HS-27A (cell line): ENCODE results near the gene SOHLH1.

Experiments
- DNase-seq: peaks from one replicate; pipeline ENCODE4 v3.0.0-alpha.2; 2012; ENCODE audit warnings: low read depth, missing footprints

Gene SOHLH1

DNA sequence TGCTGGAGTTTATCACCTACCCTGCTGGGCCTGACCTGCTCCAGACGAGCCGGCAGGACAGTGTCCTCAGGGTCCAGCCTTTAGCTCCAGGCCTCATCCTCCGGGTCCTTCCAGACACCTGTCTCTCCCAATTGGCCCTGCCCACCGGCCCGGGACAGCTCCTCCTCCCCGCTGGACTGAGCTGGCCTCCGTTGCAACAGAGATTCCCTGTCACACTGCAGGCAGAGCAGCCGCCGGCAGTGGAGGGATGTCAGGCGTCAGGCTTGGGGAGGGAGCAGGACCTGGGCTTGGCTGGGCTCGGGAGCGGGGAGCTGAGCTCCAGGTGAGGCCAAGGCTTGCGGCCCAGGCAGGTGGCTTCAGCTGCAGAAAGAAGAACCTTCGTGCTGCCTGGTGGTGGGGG is 4.4 kb upstream of the SOHLH1 start:
- no peak for DNase-seq

DNA sequence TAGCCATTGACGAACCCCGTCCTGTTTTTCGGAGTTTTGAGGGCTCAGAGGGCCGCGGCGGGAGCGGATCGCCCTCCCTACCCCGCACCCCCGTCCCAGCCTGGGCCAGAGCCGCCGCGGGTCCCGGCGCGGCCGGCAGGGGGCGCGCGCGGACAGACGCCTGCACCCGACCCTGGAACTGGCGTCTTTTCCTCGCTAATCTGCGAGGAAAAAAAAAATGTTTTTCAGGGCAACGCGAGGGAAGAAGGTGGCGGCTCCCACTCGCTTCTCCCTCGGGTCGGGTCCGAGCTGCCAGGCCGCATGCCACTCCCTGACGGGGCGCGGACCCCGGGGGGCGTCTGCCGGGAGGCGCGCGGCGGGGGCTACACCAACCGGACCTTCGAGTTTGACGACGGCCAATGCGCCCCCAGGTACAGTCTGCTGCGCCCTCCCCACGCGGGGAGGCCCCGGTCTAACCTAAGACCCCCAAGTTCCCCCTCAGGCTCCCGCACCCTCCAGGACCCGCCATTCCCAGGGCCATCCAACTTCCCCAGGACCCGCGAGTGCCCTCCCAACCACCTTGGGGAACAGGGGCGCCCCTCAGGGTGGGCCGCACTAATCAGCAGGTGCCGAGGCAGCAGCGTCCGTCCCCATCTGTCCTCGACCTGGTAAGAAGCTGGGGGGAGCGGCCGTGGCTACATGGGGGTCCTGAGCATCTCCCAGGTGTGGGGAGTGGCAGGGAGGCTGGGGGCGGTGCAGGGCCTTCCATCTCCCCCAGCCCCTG is 2.9 kb upstream of the SOHLH1 start, which contains the start of gene KCNT1:
KCNT1 (plus strand) TSS at position 227 of the 763 bp plus-strand sequence; CDS start at position 301, 74 bp downstream.
- no peak for DNase-seq

DNA sequence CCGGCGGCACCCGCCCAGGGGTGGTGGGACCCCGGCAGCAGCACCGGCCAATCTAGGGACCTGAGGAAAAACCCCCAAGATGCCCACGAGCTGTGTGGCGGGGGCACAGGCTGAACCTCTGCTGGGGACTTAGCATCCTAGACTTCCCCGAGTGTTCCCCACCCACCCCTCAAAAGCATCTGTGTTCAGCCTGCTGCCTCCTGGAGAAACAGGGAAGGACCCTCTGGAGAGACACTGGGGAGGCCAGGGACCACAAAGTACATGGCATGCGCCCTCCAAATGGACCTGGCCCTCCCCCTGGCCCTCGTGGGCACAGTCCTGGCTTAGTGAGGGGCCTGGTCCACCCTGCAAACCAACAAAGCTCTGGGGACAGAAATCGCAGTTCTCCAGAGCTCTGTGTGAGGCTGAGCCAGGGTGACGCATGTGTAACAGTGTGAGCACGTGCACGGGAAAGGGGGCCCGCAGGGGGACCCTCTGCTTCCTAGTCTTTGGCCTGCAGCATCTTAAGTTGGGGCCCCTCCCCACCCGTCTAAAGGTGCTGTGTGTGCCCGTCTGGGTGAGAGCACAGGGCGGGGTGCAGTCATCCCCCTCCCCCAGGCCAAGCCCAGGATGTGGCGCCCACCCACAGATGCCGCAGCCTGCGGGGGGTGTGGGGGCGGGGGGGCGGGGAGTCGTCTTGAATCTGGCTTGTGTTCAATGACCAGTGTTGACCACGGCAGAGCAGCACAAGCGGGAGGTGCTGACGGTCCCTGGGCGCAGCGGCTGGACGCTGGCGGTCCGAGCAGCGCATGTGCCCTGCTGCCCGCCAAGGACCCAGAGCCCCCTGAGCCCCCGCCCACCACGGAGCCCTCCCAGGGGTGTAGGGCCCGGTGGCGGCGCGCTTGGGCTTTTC is 2.0 kb upstream of the SOHLH1 start:
- DNase-seq, result no peak

DNA sequence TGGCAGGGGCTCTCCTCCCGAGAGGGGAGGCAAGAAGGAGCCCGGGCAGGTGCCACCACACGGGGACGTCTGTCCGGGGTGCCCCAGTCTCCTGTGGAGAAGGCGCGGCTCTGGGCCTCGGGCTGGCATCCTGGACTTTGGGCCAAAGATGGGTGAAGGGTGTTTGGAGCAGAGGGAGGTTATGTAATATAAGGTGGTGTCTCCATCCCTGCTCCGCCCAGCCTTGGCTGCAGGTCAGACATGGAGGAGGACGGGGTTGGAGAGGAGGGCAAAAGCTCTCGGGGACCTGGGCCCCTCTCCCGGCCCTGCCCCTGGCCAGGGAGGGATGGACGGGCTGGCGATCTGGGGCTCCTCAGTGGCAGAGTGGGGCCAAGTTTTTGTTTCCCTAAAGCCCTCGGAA is 1.2 kb upstream of the SOHLH1 start:
- DNase-seq, result no peak

DNA sequence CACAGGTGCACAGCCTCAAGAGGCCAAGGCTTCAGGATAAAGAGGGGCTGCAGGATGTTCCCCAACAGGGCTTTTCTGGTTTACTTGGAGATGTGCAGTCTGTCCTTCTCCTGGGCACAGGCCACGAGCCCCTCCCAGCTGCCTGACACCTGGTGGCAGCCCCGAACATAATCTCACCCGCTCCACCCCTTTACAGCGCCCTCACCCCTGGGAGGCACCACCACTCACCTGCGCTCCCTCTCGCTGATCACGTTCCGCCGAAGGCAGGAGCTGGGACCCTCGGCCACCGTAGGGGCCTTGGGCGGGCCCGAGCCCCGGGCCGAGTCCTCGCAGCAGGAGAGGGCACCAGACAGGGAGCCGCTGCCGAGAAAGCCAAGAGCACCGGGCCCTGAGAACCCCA is 514 bp downstream of the SOHLH1 start:
- no peak for DNase-seq

DNA sequence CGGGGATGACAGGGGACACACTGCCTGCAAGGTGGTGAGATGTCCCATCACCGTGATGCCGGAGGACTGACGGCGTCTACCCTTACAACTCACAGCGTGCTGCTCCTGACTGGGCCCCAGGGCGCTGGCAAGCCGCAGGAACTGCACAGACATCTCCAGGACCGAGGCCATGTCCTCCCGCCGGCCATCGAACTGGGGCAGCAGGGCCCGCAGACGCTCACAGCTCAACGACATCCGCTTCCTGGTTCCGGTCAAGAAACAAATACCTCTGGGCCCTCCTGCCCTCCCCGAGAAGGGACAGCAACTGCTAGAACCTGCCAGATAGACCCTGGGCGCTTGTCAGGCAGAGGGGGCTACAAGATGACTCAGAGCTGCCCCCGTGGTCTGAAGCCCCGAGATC is 1.0 kb downstream of the SOHLH1 start:
- DNase-seq, result no peak

DNA sequence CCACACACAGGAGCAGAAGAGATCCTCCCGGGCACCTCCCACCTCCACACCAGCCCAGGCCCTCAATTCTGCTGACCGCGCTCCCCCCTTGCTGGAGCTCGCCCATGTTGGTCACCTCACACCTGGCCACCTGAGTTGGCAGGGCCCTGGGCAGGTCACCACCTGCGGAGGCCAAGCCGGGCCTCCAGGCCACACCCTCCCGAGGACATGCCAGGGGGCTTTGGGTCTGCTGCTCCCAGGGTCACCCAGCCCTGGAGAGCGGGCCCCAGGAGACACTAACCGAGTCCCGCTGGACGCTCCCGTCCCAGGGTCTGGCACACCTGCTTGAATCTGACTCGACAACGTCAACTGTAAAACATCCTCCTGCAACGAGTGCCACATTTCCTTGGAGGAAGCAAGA is 2.1 kb downstream of the SOHLH1 start:
- no peak for DNase-seq

DNA sequence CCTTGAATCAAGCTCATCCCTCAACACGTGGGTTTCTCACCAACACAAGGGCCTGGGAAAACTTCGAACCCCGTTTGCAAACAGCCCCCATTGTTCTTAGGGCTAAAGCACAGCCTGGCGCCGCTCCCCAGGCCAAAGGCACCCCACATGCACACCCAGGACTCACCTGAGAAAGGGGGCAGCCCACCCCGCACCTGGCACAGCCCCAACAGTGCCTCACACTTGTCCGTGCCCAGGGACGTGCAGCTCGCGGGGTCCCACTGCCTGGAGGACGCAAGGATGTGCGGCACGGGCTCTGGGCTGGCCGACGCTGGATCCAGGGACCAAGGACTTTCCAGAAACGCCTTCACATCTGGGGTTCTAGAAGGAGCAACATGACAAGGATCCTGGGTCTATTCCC is 2.8 kb downstream of the SOHLH1 start:
- DNase-seq, result no peak

DNA sequence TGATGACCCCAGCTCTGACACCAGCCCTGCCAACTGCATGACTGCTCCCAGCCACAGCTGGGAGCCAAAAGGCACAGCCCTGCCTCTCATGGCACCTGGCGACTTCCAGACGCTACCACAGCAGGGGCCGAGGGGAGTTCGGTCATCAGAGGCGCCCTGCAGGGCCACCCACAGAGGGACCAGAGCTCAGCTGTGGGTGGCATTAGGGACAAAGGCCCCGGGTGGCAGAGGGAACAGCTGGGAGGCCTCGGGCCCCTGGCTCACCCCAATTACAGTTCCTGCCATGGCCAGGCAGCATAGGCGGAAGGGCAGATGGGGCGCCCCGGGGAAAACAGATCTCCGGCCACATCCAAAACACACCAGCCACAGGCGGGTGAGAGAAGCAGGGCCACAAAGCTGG is 3.6 kb downstream of the SOHLH1 start:
- DNase-seq, result no peak

DNA sequence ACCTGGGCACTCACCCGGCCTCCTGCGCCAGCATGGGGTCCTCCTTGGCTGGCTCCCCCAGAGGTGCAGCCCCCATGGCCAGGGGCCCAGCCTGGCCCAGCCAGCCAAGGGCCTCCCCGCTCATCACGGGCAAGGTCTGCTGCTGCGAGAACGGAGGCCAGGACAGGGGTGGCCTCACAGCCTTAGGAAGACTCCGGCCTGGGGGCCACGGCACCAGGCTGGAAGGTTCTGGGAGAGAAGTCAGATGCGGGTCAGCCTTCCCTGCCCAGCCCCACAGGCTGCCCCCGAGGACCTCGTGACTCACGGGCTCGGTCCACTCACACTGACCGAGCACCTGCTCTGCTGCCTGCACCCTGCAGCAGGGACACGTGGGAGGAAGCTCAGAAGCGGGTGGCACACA is 4.2 kb downstream of the SOHLH1 start:
- no peak for DNase-seq

DNA sequence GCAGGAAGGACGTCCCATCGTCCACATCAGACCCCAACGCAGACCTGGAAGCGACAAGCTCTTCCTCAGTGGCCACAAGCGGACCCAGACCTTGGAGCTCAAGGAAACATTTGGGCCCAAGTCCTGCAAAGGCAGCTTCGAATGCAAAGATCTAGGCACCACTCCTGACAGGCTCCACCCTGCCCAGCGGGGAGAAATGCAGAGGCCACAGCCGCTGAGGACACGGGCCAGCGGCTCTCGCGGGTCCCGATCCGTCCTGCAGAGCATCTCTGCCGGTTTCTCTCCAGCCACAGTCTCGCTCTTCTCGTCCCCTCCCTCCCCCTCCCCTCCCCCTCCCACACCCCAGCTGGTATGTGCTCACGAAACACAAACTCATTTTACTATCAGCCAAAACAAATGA is 4.9 kb downstream of the SOHLH1 start:
- DNase-seq, result no peak

DNA sequence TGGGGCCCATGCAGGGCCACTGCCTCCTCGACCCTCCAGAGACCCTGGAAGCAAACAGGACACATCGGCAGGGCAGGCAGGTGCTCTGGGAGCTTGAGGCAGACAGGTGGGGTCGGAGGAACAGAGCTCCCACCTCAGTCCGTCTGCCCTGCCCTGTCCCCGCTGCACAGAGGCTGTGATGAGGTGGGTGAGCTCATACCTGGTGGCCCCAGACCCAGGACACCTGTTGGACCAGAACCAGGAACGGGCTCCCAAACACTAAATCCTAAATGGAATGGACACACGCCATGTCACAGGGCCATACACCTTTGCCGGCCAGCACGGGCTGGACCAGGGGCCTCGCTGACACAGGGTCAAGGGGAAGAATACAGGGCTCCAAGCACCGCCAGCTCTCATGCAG is 5.5 kb downstream of the SOHLH1 start:
- no peak for DNase-seq

DNA sequence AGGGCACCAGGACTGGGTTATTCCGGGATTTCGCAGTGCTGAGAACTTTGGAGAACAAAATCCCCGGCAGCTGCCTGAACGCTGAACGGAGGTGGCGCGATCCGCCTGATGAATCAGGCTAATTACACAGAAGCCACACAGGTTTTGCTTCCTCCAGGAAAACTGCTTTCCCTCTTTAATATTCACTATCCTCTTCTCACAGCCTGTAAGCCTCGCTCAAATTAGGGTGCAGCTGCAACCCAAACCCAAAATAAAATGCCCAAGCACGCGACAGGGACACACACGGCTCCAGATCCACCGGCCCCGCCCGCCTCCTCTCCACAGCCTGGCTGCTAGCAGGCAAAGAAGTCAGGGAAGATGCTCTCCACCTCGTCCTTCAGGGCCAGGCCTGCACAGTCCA is 6.0 kb downstream of the SOHLH1 start:
- no peak for DNase-seq

DNA sequence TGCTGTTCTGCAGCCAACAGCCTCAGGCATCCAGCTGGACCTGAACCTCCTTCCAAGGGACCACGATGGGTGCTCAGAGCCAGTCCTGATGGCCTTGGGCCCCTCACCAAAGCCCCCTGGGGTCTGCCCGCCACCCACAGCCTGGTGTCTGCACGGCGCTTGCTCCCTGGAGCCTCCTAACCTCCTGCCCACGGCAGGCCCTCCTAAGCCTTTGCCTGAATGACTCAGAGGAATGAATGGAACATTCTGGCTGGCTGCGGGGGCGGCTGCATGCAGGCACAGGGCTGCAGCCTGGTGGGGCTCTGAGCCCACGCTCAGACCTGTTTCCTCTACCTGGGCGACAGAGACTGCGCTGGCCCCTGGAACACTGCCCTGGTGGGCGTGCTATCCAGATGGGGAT is 6.9 kb downstream of the SOHLH1 start:
- DNase-seq, result no peak

DNA sequence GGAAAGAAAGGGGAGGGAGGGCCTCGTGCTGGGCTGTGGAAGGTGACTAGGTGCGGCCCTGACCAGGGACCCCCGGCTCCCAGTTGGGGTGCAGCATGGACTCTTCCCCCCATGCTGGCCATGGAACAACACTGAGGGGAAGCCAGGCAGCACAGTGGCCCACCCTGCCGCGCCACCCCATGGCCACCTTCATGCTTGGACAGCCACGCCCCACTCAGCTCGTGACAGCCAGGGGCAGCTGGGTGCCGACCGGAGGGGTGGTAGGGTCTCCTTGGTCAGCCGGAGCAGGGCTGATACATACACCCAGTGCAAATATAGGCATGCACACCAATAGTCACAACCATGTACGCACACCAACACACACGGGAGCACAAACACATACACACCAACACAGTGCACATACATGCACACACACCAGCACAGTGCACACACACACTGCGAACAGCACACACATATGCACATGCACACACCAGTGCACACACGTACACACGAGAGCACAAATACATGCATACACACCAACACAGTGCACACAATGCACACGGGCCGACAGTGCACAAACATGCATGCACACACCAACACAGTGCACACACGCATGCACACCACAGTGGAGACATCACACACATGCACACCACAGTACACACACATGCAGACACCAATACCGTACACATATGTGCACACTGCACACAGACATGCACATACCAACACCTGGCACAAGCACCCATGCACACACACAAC is 8.3 kb downstream of the SOHLH1 start:
- DNase-seq, result no peak

DNA sequence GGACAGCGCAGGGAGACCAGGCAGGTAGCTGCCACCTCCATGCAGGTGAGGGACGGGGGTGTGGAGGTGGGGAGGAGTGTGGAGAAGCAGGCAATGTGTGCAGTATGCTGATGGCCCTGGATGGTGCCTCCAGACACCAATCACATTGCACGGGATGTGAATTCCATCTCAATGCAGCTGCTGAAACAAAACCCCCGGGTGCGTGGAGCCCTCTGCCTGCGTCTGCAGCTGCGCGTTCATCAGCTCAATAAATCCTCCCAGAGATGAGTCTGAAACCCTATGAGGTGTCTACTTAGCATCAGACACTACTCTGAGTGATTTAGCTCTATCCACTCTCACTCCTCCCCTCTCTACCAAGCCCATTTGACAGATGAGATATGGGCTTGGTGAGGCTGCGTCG is 10.3 kb downstream of the SOHLH1 start:
- no peak for DNase-seq

DNA sequence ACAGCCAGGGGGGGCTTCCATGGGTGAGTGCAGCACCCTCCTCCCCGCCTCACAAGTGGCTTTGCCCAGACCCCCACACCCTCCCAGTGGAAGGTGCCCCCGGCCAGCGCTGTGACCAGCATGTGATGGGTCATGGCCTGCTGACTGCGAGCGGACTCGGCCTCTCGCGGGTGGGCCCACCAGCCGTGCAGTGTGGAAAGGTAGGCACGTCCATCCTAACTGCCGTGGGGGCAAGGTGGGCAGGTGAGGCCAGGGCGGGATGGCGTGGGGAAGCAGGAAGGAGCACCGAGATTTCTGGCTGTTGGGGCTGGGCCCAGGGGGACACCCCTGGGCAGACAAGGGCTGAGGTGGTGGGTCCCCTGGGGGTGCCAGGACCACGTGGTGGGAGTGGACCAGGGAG is 12.1 kb downstream of the SOHLH1 start:
- no peak for DNase-seq

DNA sequence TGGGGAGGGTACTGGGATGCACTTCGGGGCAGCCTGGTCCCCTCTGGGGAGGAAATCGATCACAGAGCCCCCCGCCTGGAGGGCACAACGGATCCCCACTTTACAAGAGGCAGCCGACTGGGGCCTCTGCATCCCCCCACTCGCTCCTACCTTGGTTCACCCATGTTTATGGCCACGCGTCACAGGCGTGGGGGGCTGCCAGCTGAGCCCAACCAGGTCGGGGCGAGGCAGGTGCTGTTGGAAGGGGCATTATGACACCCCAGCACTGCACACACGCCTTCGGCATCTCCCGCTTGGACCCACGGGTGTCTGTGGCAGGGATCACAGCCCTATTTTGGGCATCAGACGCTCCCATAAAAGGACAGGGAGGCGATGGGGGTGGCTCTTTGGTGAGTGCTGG is 14.6 kb downstream of the SOHLH1 start:
- DNase-seq, result no peak

DNA sequence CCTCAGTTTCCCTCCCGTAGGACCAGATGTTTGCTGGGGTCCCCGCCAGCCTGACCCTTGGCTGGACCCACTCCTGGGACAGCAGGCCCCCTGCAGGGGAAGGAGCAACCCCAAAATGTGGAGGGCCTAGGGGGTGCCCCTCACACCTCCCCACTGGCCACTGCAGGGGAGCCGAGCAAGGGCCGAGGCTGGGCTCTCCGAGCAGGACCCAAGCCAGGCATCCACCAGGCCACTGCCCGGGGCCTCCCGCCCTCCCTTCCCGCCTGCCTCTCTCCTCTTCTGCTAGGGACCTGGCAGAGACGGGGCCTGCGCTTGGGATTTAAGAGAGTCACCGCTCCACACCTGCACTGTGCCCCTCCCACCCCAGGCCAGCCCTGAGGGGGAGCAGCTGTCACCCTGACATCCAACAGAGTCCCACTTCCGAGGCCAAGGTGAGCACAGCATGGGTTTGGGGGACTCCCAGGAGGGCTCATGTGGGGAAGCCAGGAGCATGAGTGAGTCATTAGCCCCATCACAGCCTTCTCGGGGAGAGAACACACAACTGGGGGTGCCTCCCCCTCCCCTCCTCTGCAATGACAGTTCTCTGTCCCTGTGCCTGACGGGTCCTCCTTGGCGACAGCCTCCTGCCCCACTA is 15.8 kb downstream of the SOHLH1 start:
- no peak for DNase-seq

DNA sequence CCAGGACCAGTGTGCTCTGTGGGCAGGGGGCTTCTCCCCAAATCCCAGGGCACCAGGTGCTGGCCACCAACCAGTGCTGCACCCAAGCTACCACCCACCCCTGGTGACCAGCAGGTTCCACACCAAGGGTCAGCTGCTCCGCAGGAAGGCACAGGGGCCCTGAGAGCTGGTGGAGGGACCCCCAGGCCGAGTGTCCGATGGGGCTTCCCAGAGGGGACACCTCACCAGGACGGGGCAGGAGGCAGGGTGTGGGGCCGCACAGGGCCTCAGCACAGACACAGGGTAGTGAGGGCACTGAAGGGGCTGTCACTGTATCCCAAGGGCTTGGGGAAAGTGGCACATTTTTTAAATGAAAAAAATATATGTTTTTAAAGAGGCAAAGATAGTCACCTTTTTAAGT is 18.1 kb downstream of the SOHLH1 start:
- no peak for DNase-seq

DNA sequence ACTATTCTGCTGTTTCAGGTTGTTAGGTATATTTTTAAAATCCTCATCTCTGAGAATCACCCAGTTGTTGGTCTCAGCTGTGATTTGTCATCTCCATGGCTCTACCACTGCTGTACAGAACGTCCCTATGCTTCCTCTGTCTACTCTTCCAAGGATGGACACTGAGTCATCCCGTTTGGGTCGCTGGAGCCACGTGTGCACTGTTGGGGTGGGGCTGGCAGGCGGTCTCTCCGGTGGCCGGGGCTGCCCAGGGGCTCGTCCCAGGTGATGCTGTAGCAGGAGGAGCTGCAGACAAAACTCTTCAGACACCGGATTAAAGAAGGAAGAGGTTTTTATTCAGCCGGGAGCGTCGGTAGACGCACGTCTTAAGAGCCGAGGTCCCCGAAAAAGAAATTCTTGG is 19.2 kb downstream of the SOHLH1 start:
- DNase-seq, result no peak
